NCI-H526 treated with DMSO at 0.1 percent for 48 hours (cell line): ENCODE data around the gene SLC6A1.
"Not testable (repeated sequence)": the region's sequence is repeated elsewhere in the genome, so short reads cannot be mapped to it uniquely, and the experiment has no call there.

Experiments
- DNase-seq: peaks from one replicate; lab custom pipeline; 2025; lab: John Stamatoyannopoulos, UW

SLC6A1 gene

DNA sequence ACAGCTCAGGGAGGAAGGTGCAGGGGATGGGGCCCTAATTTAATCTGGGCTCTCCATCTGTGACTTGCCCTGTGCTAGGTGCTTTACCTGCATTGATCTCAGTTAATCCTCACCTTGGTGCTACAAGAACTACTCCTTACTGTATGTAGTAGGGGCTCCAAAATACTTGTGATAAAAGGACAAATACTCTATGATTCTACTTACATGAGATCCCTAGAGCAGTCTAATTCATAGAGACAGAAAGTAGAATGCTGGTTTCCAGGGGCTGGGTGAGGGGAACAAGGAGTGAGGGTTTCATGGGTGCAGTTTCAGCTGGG, 67.2 kb downstream of the SLC6A1 start:
- no peak for DNase-seq

DNA sequence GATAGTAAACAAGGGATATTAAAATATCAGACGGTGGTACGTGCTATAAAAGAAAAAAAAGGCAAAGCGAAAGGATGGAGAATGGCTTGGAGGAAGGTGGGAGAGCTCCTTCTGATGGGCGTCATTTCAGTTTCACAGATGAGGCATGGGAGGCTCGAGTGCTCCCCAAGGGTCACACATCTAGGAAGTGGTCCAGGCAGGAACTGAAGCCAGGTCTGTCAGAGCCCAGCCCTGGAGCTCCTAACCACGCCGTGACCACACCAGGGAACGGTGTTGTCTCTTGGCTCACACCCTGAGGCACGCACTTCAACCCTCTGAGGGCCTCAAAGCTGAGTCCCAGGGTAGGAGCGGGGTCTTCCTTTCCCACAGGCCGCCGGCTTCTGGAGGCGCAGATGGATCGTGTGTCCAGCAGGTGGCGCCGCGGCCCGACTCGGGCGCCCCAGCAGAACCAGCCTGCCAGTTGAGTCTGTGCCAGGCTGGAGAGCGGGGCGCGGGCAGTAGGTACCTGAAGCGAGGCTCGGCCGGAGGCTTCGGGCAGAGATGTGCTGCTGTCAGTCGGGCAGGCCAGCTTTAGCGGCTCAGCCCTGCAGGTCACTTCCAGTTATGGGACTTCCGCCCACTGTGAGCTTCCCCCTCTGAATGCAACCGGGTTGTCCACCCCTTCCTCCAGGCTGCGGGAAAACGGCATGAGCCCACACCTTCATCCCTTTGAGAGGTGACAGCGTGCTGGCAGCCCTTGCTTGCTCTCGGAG, 68.1 kb downstream of the SLC6A1 start:
- DNase-seq: peak; percentile 9

DNA sequence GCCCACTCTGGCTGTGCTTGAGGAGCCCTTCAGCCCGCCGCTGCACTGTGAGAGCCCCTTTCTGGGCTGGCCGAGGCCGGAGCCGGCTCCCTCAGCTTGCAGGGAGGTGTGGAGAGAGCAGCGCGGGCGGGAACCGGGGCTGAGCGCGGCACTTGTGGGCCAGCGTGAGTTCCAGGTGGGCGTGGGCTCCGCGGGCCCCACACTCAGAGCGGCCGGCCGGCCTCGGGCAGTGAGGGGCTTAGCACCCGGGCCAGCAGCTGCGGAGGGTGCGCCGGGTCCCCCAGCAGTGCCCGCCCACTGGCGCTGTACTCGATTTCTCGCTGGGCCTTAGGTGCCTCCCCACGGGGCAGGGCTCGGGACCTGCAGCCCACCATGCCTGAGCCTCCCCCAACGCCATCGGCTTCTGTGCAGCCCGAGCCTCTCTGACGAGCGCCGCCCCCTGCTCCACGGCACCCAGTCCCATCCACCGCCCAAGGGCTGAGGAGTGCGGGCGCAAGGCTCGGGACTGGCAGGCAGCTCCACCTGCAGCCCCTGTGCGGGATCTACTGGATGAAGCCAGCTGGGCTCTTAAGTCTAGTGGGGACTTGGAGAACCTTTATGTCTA, 68.8 kb downstream of the SLC6A1 start:
- DNase-seq: not testable (repeated sequence)

DNA sequence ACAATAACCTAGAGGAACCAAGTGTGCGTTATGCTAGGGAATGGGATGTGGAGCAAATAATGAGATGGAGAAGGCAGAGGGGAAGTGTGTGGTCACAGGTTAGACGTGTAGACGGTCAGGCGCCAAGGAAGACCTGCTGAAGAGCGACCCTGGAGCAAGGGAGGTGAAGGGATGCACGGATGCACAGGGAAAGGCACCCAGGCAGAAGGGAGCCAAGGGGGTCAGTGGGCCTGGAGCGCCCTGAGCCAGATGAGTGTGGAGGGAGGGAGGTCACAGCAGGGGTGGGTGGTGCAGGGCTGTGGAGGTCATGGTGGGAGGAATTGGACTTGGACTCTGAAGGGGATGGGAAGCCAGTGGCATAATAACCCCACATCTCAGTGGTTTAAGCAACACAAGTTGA, 70.2 kb downstream of the SLC6A1 start:
- DNase-seq: no peak

DNA sequence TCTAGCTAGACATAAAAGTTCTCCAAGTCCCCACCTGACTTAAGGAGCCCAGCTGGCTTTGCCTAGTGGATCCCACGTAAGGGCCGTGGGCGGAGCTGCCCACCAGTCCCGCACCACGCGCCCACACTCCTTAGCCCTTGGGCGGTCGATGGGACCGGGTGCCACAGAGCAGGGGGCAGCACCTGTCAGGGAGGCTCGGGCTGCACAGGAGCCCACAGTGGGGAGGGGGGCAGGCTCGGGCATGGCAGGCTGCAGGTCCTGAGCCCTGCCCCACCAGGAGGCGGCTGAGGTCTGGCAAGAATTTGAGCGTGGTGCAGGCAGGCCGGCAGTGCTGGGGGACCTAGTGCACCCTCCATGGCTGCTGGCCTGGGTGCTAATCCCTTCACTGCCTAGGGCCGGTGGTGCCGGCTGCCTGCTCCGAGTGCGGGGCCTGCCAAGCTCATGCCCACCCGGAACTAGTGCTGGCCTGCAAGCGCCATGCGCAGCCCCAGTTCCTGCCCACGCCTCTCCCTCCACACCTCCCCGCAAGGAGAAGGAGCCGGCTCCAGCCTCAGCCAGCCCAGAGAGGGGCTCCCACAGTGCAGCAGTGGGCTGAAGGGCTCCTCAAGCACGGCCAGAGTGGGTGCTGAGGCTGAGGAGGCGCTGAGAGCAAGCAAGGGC, 78.7 kb downstream of the SLC6A1 start:
- DNase-seq: no peak

DNA sequence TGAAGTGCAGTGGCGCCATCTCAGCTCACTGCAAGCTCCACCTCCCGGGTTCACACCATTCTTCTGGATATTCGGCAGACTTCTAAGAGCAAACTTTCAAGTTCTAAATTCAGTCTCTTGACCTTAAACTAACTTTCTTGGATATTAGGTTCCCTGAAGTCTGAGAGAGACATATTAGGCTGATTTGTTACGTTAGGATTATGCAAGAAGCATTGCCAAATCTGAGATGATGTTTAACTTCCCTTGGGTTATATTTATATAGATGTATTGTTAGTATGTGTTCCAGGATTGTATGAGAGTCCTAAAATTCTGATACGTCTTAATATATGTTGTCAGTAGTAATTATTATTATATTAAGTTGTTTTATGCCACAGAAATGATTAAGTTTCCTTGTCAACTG, 80.1 kb downstream of the SLC6A1 start:
- DNase-seq: no peak

DNA sequence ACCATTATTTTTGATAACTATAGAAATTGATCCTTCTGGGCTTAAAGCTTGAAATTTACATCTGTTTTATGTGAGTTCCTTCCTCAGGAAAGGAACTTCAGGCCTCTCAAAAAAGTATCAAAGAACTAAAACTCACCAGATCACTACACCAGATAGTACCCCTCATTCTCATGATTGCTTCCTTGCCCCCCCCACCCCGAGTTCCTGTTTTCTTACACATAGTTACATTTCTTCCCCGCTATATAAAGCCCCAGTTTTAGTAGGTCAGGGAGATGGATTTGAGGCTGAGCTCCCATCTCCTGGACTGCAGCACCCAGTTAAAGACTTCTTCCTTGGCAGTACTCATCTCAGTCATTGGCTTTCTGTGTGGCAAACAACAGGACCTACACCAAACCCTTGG, 81.5 kb downstream of the SLC6A1 start:
- no peak for DNase-seq

DNA sequence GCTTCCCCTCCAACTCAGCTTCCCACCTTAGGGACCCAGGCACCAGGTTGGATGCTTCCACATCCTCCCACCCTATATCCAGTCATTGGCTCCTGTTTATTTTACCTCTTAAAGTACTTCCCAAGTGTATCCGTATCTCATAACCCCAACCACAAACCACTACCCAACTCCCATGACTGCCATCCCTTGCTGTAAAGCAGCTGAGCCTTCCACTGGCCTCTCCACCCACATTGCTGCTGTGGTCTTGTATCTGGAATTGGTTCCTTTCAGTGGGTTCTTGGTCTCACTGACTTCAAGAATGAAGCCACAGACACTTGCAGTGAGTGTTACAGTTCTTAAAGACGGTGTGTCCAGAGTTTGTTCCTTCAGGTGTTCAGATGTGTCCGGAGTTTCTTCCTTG, 81.9 kb downstream of the SLC6A1 start:
- no peak for DNase-seq

DNA sequence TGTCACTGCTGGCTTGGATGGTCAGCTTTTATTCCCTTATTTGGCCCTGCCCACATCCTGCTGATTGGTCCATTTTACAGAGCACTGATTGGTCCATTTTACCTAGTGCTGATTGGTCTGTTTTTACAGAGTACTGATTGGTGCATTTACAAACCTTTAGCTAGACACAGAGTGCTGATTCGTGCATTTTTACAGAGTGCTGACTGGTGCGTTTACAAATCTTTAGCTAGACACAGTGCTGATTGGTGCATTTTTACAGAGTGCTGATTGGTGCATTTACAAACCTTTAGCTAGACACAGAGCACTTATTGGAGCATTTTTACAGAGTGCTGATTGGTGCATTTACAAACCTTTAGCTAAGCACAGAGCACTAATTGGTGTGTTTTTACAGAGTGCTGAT, 82.6 kb downstream of the SLC6A1 start:
- DNase-seq: not testable (repeated sequence)

DNA sequence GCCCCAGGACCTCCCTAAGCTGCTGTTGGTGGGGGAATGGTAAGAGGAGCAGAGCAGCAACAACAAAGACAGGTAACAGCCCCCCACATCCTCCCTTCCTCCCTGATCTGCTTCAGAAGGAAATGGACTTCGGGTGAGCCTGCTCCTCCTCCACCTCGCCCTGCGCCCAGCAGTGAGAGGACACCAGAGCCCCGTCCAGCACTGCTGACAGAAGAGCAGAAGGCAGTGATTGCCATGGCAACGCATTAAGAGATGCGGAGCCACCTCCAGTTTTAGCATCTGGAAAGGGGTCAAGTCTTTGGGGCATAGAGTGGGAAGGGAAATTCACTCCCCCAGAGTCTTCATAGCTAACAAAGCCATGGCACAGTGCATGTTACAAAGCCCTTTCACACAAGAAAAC, 84.2 kb downstream of the SLC6A1 start:
- no peak for DNase-seq

DNA sequence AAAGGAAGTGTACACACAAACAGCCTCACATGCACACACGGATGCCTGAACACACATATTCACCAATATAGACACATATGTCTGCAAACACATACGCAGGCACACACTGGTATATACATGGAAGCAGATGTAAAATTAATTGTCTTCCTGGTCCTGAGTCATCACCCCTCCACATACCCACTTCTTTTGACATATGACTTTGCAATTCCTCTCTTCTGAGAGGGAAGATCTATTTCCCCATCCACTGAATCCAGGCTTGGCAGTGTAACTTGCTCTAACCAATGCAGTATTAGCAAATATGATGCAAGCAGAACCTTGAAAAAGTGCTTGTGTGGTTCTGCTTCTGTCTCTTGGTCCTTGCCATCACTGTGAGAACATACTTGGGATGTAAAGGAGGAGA, 84.9 kb downstream of the SLC6A1 start:
- DNase-seq: no peak

DNA sequence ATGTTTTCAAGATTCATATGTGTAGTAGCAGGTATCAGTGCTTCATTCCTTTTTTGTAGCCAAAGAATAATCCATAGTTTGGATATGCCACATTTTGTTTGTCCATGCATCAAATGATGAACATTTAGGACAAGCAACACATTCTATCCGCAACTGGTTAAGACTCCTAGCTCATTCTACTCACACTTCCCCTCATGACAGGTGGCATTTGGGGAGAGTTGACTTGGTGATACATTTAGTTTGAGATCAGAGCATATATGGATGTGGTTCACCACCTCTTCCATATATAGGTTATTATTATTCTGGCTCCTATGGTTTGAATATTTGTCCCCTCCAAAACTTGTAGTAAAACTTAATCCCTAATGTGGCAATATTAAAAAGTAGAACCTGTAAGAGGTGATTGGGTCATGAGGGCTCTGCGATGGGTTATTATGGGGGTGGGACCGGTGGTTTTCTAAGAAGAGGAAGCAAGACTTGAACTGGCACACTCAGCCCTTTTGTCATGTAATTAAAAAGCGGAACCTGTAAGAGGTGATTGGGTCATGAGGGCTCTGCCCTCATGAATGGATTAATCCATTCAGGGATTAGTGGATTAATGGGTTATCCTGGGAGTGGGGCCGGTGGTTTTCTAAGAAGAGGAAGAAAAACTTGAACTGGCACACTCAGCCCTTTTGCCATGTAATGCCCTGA, 86.4 kb downstream of the SLC6A1 start:
- DNase-seq: no peak

DNA sequence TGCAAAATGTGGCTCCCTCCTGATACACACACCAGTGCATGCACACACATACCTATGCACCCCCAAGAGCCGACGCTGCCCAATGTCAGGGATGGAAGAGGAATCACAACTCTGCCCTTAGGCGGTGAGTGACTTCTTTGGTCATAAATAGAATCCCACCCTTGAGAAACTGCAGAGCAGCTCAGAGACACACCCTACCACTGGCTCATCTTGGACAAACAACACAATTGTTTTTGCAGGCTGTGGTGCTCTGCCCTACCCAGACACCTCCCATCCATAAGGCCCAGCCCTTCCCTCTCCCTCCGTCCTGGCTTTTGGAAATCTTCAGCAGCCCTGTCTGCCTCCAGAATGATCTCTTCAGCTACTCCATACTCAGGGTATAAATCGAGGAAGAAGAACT, 87.9 kb downstream of the SLC6A1 start:
- no peak for DNase-seq

DNA sequence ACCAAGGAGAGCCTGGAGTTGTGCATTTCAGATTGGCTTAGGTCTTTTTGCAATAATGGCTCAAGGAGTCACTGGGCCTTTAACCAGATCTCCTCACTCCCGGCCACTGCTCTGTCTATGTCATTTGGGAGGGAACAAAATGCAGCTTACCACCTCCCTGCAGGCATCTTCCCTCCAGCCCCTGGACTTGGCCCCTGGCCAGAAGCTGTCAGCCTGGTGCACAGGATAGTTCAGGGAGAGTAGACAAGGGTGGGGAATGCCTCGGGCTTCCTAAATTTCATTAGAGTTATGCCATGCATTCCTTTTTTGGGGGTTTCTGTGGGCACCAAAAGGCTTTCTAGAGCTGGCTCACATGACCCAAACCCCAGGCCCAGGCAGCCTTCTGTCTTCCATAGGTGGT, 91.5 kb downstream of the SLC6A1 start:
- DNase-seq: no peak

DNA sequence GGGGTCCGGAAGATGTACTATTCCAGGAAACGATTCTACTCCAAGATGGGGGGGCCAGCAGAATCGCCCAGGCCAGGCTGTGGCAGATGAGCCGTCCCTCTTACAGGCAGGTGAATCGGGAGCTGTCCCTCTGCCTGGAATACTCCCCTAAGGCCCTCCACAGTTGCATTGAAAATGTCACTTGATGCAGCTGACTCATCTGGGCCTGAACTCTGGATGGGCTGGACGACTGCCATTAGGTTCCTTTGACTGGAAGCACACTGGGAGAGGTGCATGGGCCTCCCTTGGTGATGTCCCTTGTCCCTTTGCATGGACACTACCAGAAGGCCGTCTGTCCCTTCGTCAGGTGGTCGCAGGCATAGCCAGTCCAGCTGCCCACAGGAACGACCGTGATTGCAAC, 92.1 kb downstream of the SLC6A1 start:
- DNase-seq: no peak

DNA sequence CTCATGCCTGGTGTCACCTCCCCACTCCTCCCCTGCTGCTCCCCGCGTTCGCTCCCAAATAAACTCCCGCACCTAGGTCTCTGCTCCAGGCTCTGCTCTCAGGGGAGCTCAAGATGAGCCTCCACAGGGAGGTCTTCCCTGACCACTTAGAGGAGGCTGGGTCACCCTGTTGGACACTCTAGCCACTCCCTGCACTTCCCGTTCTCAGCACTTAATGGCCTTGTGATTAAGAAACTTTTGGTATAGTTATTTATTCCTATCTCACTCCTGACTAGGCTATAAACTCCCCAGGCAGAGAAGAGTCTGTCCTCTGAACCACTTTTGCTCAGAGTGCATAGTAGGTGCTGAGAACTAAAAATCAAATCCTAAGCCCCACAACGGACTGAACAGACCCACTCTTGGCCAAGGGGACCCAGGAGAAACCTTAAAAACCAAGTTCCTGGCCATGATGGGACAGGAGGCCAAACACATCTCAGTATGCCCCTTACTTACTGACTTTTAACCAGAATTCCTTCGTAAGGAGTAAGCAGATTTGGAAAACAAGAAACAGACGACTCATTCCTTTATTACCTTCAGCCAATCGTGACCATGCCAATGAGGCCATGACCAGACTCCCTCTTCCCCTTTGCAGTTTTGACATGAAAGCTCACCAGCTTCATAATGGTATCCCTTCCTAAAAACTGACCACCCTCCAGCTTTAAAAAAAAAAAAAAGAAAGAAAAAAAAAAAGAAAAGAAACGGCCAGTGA, 92.7 kb downstream of the SLC6A1 start:
- DNase-seq: no peak

DNA sequence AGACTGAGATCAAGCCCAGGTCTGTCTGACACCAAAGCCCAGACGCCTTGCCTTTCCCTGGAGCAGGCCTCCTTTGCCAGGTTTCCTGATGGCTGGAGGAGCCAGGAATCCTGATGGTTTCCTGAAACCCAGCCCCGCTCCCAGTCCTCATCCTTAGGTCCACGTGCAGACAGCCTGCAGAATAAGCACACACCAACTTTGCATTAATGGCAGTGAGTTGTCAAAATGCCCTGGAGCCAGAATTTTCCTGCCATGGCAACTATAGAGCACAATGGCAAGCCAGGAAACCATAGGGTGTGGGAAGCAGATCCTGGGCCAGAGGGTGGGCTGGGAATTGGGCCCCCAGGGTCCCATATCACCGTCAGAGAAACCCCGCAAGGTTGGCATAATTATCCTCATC, 94.3 kb downstream of the SLC6A1 start:
- DNase-seq: no peak

DNA sequence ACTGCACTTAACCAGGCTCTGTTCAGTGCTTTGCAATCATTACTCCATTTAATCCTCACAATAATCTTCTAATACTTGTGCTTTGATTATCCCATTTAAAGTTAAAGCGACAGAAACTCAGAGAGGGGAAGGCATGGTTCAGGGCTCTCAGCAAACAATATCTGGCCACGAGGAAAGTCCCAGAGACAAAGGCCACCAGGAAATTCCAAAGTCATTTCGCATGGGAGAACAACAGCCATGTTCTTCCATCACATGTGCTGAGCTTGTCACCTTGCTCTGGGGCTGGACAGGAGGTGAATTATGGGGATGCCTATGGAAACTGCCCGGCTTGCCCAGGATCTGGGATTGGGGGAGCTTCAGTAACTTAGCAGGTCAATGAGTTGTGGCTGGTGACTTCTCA, 95.5 kb downstream of the SLC6A1 start:
- DNase-seq: no peak

DNA sequence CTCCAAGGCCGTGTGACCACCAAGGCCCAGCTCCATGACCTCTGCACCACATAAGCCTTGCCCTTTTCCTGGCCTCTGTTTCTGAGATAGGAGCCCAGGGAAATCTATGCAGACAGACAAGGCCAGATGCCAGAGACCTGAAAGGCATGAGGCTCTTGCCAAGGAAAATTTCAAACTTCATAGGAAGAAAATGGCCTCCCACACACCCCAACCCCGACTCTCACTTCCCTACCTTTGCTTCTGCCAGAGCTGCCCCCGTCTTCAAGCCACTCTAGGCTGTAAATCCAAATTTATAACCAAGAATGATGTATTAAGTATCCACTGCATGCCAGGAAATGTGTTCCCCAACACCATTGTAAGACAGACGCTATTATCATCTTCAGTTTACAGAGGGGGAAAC, 96.3 kb downstream of the SLC6A1 start:
- DNase-seq: no peak
